ENCODE measurements around the gene DYSF.

- TF ChIP-seq POLR2A (IDR thresholded peaks at IDR 0.05; ENCODE audit: borderline replicate concordance, extremely low read depth, insufficient read depth, insufficient read length): no peak
- TF ChIP-seq CTCF (IDR thresholded peaks at IDR 0.05 in 2 of 3, conservative IDR thresholded peaks at IDR 0.05 in 1 of 3; ENCODE audit: borderline replicate concordance in 1 of 3, insufficient read depth in 1 of 3, low read depth in 2 of 3, low read length in 2 of 3): no peak
- no peak for TF ChIP-seq MAX (IDR thresholded peaks at IDR 0.05)
- no peak for TF ChIP-seq SIN3A (IDR thresholded peaks at IDR 0.05; ENCODE audit: low read depth)
- TF ChIP-seq ELF1 (IDR thresholded peaks at IDR 0.05; ENCODE audit: borderline replicate concordance, low read depth): no peak
- no peak for TF ChIP-seq EZH2phosphoT487 (IDR thresholded peaks at IDR 0.05; ENCODE audit: borderline replicate concordance)
- TF ChIP-seq EGR1 (IDR thresholded peaks at IDR 0.05; ENCODE audit: low read depth): no peak
- TF ChIP-seq CEBPB (IDR thresholded peaks at IDR 0.05; ENCODE audit: low read depth): no peak
- TF ChIP-seq REST (IDR thresholded peaks at IDR 0.05; ENCODE audit: low read depth): no peak
These were observed 52.4 kb downstream of the DYSF start for GRCh38 chr2:71505770-71506140.
